Muscle layer of duodenum (tissue), 2 donors: ENCODE measurements around the gene MPZL3.

ENCODE experiments used
- H3K27ac ChIP-seq: one replicate; pipeline ENCODE4 v1.7.0; 2013; ENCODE audit warnings: mild to moderate bottlenecking, low read length
- H3K27me3 ChIP-seq: one replicate; pipeline ENCODE4 v1.7.0; 2013; ENCODE audit warnings: low read depth, mild to moderate bottlenecking, control low read depth, low read length
- H3K36me3 ChIP-seq, 2 donors: one replicate each; pipeline ENCODE4 v1.7.0; 2013; ENCODE audit warnings: low read length in 2 of 2, control low read depth in 1 of 2, mild to moderate bottlenecking in 1 of 2; ENCODE audit not compliant: insufficient read depth in 2 of 2, control insufficient read depth in 1 of 2
- H3K4me1 ChIP-seq, 2 donors: one replicate each; pipeline ENCODE4 v1.7.0; 2013; ENCODE audit warnings: low read length in 2 of 2, mild to moderate bottlenecking in 2 of 2, control low read depth in 1 of 2, moderate library complexity in 1 of 2; ENCODE audit not compliant: insufficient read depth in 2 of 2, control insufficient read depth in 1 of 2
- H3K4me3 ChIP-seq, 2 donors: one replicate each; pipeline ENCODE4 v1.7.0; 2013; ENCODE audit warnings: low read length in 2 of 2, low read depth in 1 of 2, mild to moderate bottlenecking in 1 of 2
- H3K9me3 ChIP-seq, 2 donors: one replicate each; pipeline ENCODE4 v1.7.0; 2013; ENCODE audit warnings: low read length in 2 of 2, control low read depth in 1 of 2, mild to moderate bottlenecking in 1 of 2; ENCODE audit not compliant: control insufficient read depth in 1 of 2
- donor health status: healthy.

The MPZL3 gene

GRCh38 chr11:118283756-118284350 lies 31.7 kb upstream of the MPZL3 start:
- Histone ChIP-seq H3K4me3 (no peak overlapping the region), H3K27ac (no peak overlapping the region), H3K4me1 (no peaks in the 10 kb centered on the region), H3K9me3 (no peaks in the 10 kb centered on the region), H3K27me3 (no peaks in the 10 kb centered on the region), H3K36me3 (no peaks in the 10 kb centered on the region)

GRCh38 chr11:118283037-118283636 lies 31.0 kb upstream of the MPZL3 start:
- no peaks in the 10 kb centered on the region for H3K9me3 ChIP-seq
- H3K27ac ChIP-seq, result no peak overlapping the region
- H3K4me1 ChIP-seq, result no peaks in the 10 kb centered on the region
- H3K36me3 ChIP-seq, result no peaks in the 10 kb centered on the region
- H3K27me3 ChIP-seq, result no peaks in the 10 kb centered on the region
- no peak overlapping the region for H3K4me3 ChIP-seq

- no peaks in the 10 kb centered on the region for H3K4me1 ChIP-seq
- H3K4me3 ChIP-seq, result no peak overlapping the region
- H3K27ac ChIP-seq, result no peak overlapping the region
- H3K36me3 ChIP-seq, result no peaks in the 10 kb centered on the region
- H3K27me3 ChIP-seq, result no peaks in the 10 kb centered on the region
- H3K9me3 ChIP-seq, result no peaks in the 10 kb centered on the region
These were observed 30.4 kb upstream of the MPZL3 start for GRCh38 chr11:118282606-118283005.

GRCh38 chr11:118281284-118281683 lies 29.1 kb upstream of the MPZL3 start:
- Histone ChIP-seq H3K27me3 (no peaks in the 10 kb centered on the region), H3K4me1 (no peaks in the 10 kb centered on the region), H3K9me3 (no peaks in the 10 kb centered on the region), H3K36me3 (no peaks in the 10 kb centered on the region), H3K27ac (no peak overlapping the region), H3K4me3 (no peak overlapping the region)

- Histone ChIP-seq H3K4me1 (no peaks in the 10 kb centered on the region), H3K27ac (no peak overlapping the region), H3K9me3 (no peaks in the 10 kb centered on the region), H3K36me3 (no peaks in the 10 kb centered on the region), H3K4me3 (no peak overlapping the region), H3K27me3 (no peaks in the 10 kb centered on the region)
These were observed 25.1 kb upstream of the MPZL3 start for GRCh38 chr11:118277312-118277711.

GRCh38 chr11:118276422-118276821 lies 24.3 kb upstream of the MPZL3 start:
- H3K36me3 ChIP-seq, result no peaks in the 10 kb centered on the region
- H3K4me1 ChIP-seq, result no peaks in the 10 kb centered on the region
- H3K4me3 ChIP-seq, result no peak overlapping the region
- no peaks in the 10 kb centered on the region for H3K27me3 ChIP-seq
- no peaks in the 10 kb centered on the region for H3K9me3 ChIP-seq
- no peak overlapping the region for H3K27ac ChIP-seq

- H3K27me3 ChIP-seq, result no peaks in the 10 kb centered on the region
- H3K9me3 ChIP-seq, result no peaks in the 10 kb centered on the region
- H3K27ac ChIP-seq, result no peak overlapping the region
- no peaks in the 10 kb centered on the region for H3K4me1 ChIP-seq
- H3K4me3 ChIP-seq, result no peak overlapping the region
- no peaks in the 10 kb centered on the region for H3K36me3 ChIP-seq
These were observed 23.0 kb upstream of the MPZL3 start for GRCh38 chr11:118275176-118275575.

- no peaks in the 10 kb centered on the region for H3K27me3 ChIP-seq
- no peaks in the 10 kb centered on the region for H3K9me3 ChIP-seq
- H3K27ac ChIP-seq, result no peak overlapping the region
- no peaks in the 10 kb centered on the region for H3K4me1 ChIP-seq
- no peak overlapping the region for H3K4me3 ChIP-seq
- H3K36me3 ChIP-seq, result no peaks in the 10 kb centered on the region
These were observed 22.0 kb upstream of the MPZL3 start for GRCh38 chr11:118274186-118274585.

GRCh38 chr11:118272001-118272400 lies 19.8 kb upstream of the MPZL3 start:
- Histone ChIP-seq H3K36me3 (no peaks in the 10 kb centered on the region), H3K27me3 (no peaks in the 10 kb centered on the region), H3K27ac (no peak overlapping the region), H3K4me3 (no peak overlapping the region), H3K4me1 (no peaks in the 10 kb centered on the region), H3K9me3 (no peaks in the 10 kb centered on the region)

GRCh38 chr11:118267486-118267885 lies 15.3 kb upstream of the MPZL3 start:
- Histone ChIP-seq H3K9me3 (no peaks in the 10 kb centered on the region), H3K36me3 (no peaks in the 10 kb centered on the region), H3K27me3 (no peaks in the 10 kb centered on the region), H3K27ac (no peak overlapping the region), H3K4me1 (peaks cover 0 to 1% of the 10 kb centered on the region in 2 donors), H3K4me3 (no peak overlapping the region)

GRCh38 chr11:118265954-118266353 lies 13.8 kb upstream of the MPZL3 start:
- Histone ChIP-seq H3K27ac (peak overlapping the region; percentile 32), H3K36me3 (no peaks in the 10 kb centered on the region), H3K27me3 (no peaks in the 10 kb centered on the region), H3K4me3 (no peak overlapping the region), H3K9me3 (no peaks in the 10 kb centered on the region), H3K4me1 (peaks cover 0 to 5% of the 10 kb centered on the region in 2 donors)
